H9 (cell line): ENCODE data around the gene GPR143. TPM values are rescaled to one million over a fixed set of nuclear protein-coding genes. Genes with fewer than 3 reads are reported as not detected.

Source experiments
- DNase-seq: peaks from one replicate; pipeline ENCODE4 v3.0.0-alpha.2; 2017
- H2AFZ ChIP-seq: one replicate; pipeline ENCODE4 v1.6.1; 2013; ENCODE audit warnings: mild to moderate bottlenecking, low read length, control low read depth, moderate library complexity
- H2AK5ac ChIP-seq: 2 replicates; pipeline ENCODE4 v1.6.1; 2013; ENCODE audit warnings: low read length, control low read depth, mixed read lengths; ENCODE audit not compliant: insufficient read length
- H2BK120ac ChIP-seq: one replicate; pipeline ENCODE4 v1.6.1; 2013; ENCODE audit warnings: low read depth, mild to moderate bottlenecking, low read length, control low read depth, inconsistent platforms; ENCODE audit not compliant: poor library complexity, severe bottlenecking
- H2BK12ac ChIP-seq: 2 replicates; pipeline ENCODE4 v1.6.1; 2013; ENCODE audit warnings: low read length, control low read depth, mixed read lengths, low read depth; ENCODE audit not compliant: insufficient read length
- H2BK15ac ChIP-seq: 2 replicates; pipeline ENCODE4 v1.6.1; 2013; ENCODE audit warnings: low read depth, low read length, control low read depth
- H2BK20ac ChIP-seq: one replicate; pipeline ENCODE4 v1.6.1; 2013; ENCODE audit warnings: low read depth, mild to moderate bottlenecking, low read length, control low read depth, inconsistent platforms; ENCODE audit not compliant: poor library complexity, severe bottlenecking
- H2BK5ac ChIP-seq: 2 replicates; pipeline ENCODE4 v1.6.1; 2013; ENCODE audit warnings: low read length, control low read depth, mixed read lengths; ENCODE audit not compliant: insufficient read length
- H3K14ac ChIP-seq: 2 replicates; pipeline ENCODE4 v1.6.1; 2013; ENCODE audit warnings: low read length, control low read depth; ENCODE audit not compliant: insufficient read depth
- H3K18ac ChIP-seq: 2 replicates; pipeline ENCODE4 v1.6.1; 2013; ENCODE audit warnings: low read depth, mild to moderate bottlenecking, mixed read lengths, low read length, control low read depth; ENCODE audit not compliant: insufficient read length
- H3K23ac ChIP-seq: 2 replicates; pipeline ENCODE4 v1.6.1; 2013; ENCODE audit warnings: low read length, control low read depth, mixed read lengths, low read depth; ENCODE audit not compliant: insufficient read length
- H3K23me2 ChIP-seq: 2 replicates; pipeline ENCODE4 v1.6.1; 2013; ENCODE audit warnings: low read depth, mild to moderate bottlenecking, mixed read lengths, low read length, control low read depth; ENCODE audit not compliant: insufficient read length, poor library complexity, severe bottlenecking
- H3K27ac ChIP-seq: 2 replicates; pipeline ENCODE4 v1.5.1; 2013; ENCODE audit warnings: low read length, control low read depth, mixed read lengths, low read depth; ENCODE audit not compliant: insufficient read length
- H3K27me3 ChIP-seq: 2 replicates; pipeline ENCODE4 v1.6.1; 2013; ENCODE audit warnings: low read length, control low read depth, inconsistent platforms; ENCODE audit not compliant: insufficient read depth
- H3K4ac ChIP-seq: 2 replicates; pipeline ENCODE4 v1.6.1; 2013; ENCODE audit warnings: low read depth, mild to moderate bottlenecking, control low read depth, inconsistent platforms, low read length, moderate library complexity
- H3K4me1 ChIP-seq: 2 replicates; pipeline ENCODE4 v1.6.1; 2013; ENCODE audit warnings: low read length, control low read depth, inconsistent platforms; ENCODE audit not compliant: insufficient read depth
- H3K4me2 ChIP-seq: 2 replicates; pipeline ENCODE4 v1.6.1; 2013; ENCODE audit warnings: low read length, control low read depth, mixed read lengths; ENCODE audit not compliant: insufficient read length, insufficient read depth
- H3K56ac ChIP-seq: 2 replicates; pipeline ENCODE4 v1.6.1; 2013; ENCODE audit warnings: low read depth, mild to moderate bottlenecking, mixed read lengths, low read length, control low read depth; ENCODE audit not compliant: insufficient read length
- H3K79me1 ChIP-seq: 2 replicates; pipeline ENCODE4 v1.6.1; 2013; ENCODE audit warnings: low read depth, mild to moderate bottlenecking, moderate library complexity, low read length, control low read depth, inconsistent platforms; ENCODE audit not compliant: insufficient read depth, poor library complexity, severe bottlenecking
- H3K79me2 ChIP-seq: 2 replicates; pipeline ENCODE4 v1.6.1; 2013; ENCODE audit warnings: low read length, control low read depth, inconsistent platforms; ENCODE audit not compliant: insufficient read depth
- H3K9ac ChIP-seq: 2 replicates; pipeline ENCODE4 v1.6.1; 2013; ENCODE audit warnings: low read length, control low read depth, mixed read lengths; ENCODE audit not compliant: insufficient read length; ENCODE audit errors: extremely low read depth
- H3K9me3 ChIP-seq: one replicate; pipeline ENCODE4 v1.6.1; 2013; ENCODE audit warnings: low read depth, low read length, inconsistent platforms; ENCODE audit not compliant: control insufficient read depth
- H3T11ph ChIP-seq: one replicate; pipeline ENCODE4 v1.6.1; 2013; ENCODE audit warnings: mild to moderate bottlenecking, low read length, control low read depth, inconsistent platforms
- H4K20me1 ChIP-seq: one replicate; pipeline ENCODE4 v1.6.1; 2013; ENCODE audit not compliant: control insufficient read depth, insufficient read length, insufficient read depth
- H4K5ac ChIP-seq: 2 replicates; pipeline ENCODE4 v1.6.1; 2013; ENCODE audit warnings: low read depth, mild to moderate bottlenecking, mixed read lengths, low read length, control low read depth; ENCODE audit not compliant: insufficient read length
- H4K8ac ChIP-seq: replicated peaks from 2 replicates; pipeline ENCODE4 v1.6.1; 2013; ENCODE audit warnings: low read length, control low read depth, mixed read lengths, low read depth; ENCODE audit not compliant: insufficient read length
- H4K91ac ChIP-seq: 2 replicates; pipeline ENCODE4 v1.6.1; 2013; ENCODE audit warnings: low read depth, mild to moderate bottlenecking, moderate library complexity, mixed read lengths, low read length, control low read depth; ENCODE audit not compliant: insufficient read length
- H3K27ac Mint-ChIP-seq, 3 experiments: 2 replicates in 2 of 3; 3 replicates in 1 of 3; pipeline ENCODE4 v1.8.0; 2020 to 2021; ENCODE audit warnings: mixed read lengths in 3 of 3, mild to moderate bottlenecking in 1 of 3, moderate library complexity in 1 of 3
- H3K27me3 Mint-ChIP-seq: 2 replicates; pipeline ENCODE4 v1.8.0; 2021; ENCODE audit warnings: low read depth, mild to moderate bottlenecking, moderate library complexity, mixed read lengths
- H3K36me3 Mint-ChIP-seq, 3 experiments: 2 replicates in 2 of 3; 3 replicates in 1 of 3; pipeline ENCODE4 v1.8.0; 2020 to 2021; ENCODE audit warnings: low read depth in 3 of 3, mixed read lengths in 3 of 3; ENCODE audit not compliant: insufficient read depth in 1 of 3
- H3K4me1 Mint-ChIP-seq, 2 experiments: 2 replicates each; pipeline ENCODE4 v1.8.0; 2020; ENCODE audit warnings: mixed read lengths in 2 of 2
- H3K4me3 Mint-ChIP-seq, 2 experiments: 2 replicates in 1 of 2; 3 replicates in 1 of 2; pipeline ENCODE4 v1.8.0; 2020 to 2021; ENCODE audit warnings: mild to moderate bottlenecking in 2 of 2, mixed read lengths in 2 of 2, moderate library complexity in 1 of 2
- H3K9me3 Mint-ChIP-seq, 2 experiments: 2 replicates in 1 of 2; 3 replicates in 1 of 2; pipeline ENCODE4 v1.8.0; 2020; ENCODE audit warnings: mild to moderate bottlenecking in 2 of 2, mixed read lengths in 2 of 2, moderate library complexity in 1 of 2
- CTCF ChIP-seq: fragments of 200-600 bp; sonication (generic); conservative IDR thresholded peaks from 3 replicates; pipeline ENCODE4 v1.8.0; 2021; ENCODE audit warnings: antibody characterized with exemption, mild to moderate bottlenecking
- WGBS: extraction: QIAGEN DNeasy Blood & Tissue Kit; methylation state at CpG from one replicate; pipeline ENCODE4 v1.1.7; 2013; ENCODE audit warnings: missing lambda C conversion rate, low lambda C conversion rate, mixed read lengths; ENCODE audit not compliant: insufficient read length; ENCODE audit errors: extremely low coverage; 5-methylcytosine and 5-hydroxymethylcytosine counted together
- total RNA-seq: library from RNA; stranded (reverse); gene quantifications from 2 replicates; pipeline ENCODE4 v1.2.1, GENCODE V29; 2021

GPR143 gene
- total RNA-seq, 1 experiment from 2014 or later, result 7.1 TPM

- no peak overlapping the region for H2BK20ac ChIP-seq
- WGBS, result no CpG with 5 or more reads among the region's 6 CpGs
- H3K79me2 ChIP-seq, result no peaks in the 10 kb centered on the region
- Mint-ChIP-seq H3K36me3 (peaks cover 48 to 56% (median 56%) of the 10 kb centered on the region in 3 experiments), H3K4me1 (peaks cover 5 to 7% of the 10 kb centered on the region in 2 experiments), H3K27ac (no peak overlapping the region), H3K4me3 (no peak overlapping the region), H3K9me3 (peaks cover 11 to 57% of the 10 kb centered on the region in 2 experiments), H3K27me3 (peaks cover 2% of the 10 kb centered on the region; the same call in 1 of the 2 replicates)
- no peak overlapping the region for H3K4ac ChIP-seq
- H2BK5ac ChIP-seq, result no peak overlapping the region
- H3K23ac ChIP-seq, result no peak overlapping the region
- H3T11ph ChIP-seq, result no peak overlapping the region
- no peak overlapping the region for H3K18ac ChIP-seq
- H3K23me2 ChIP-seq, result no peaks in the 10 kb centered on the region
- H3K27me3 ChIP-seq, result no peaks in the 10 kb centered on the region
- H2AFZ ChIP-seq, result no peak overlapping the region
- no peak overlapping the region for H3K56ac ChIP-seq
- H2BK12ac ChIP-seq, result no peak overlapping the region
- no peak for DNase-seq
- H4K20me1 ChIP-seq, result no peaks in the 10 kb centered on the region
- no peak overlapping the region for H3K27ac ChIP-seq
- H3K4me1 ChIP-seq, result 0 out of 2 replicates have a peak, but pooled peaks cover 3% of the 10 kb centered on the region
- no peak overlapping the region for H3K9ac ChIP-seq
- H2BK120ac ChIP-seq, result no peak overlapping the region
- TF ChIP-seq CTCF, result no peak
- no peak overlapping the region for H4K91ac ChIP-seq
- H4K8ac ChIP-seq, result no peak overlapping the region
- no peak overlapping the region for H2AK5ac ChIP-seq
- no peak overlapping the region for H2BK15ac ChIP-seq
- no peaks in the 10 kb centered on the region for H3K9me3 ChIP-seq
- H4K5ac ChIP-seq, result no peak overlapping the region
- H3K4me2 ChIP-seq, result no peak overlapping the region
- no peak overlapping the region for H3K14ac ChIP-seq
- H3K79me1 ChIP-seq, result no peaks in the 10 kb centered on the region
Observed at GRCh38 chrX:9704876-9705465, 60.7 kb downstream of the GPR143 start.
